ENCODE results near the gene FAM124A. TPM values are rescaled to one million over a fixed set of nuclear protein-coding genes. Genes with fewer than 3 reads are reported as not detected.

The FAM124A gene
- total RNA-seq, 2 experiments from 2014 or later = 0.44 TPM; not detected in 1

GRCh38 chr13:51322826-51323225, 100.6 kb downstream of the FAM124A start:
- intact Hi-C loops (cut with micrococcal nuclease; ENCODE audit: unreplicated experiment) = no loop called here
- BruUV-seq (replicated peaks) = no TSS peak
- Histone ChIP-seq H3K9me2 (ENCODE audit: insufficient read depth, low read length) (no peaks in the 10 kb centered on the region), H3K4me3 (ENCODE audit: low read depth, low read length, poor library complexity, severe bottlenecking) (no peak overlapping the region), H3K27ac (ENCODE audit: low read depth, low read length, poor library complexity, severe bottlenecking) (no peak overlapping the region), H4K20me1 (ENCODE audit: insufficient read depth, low read length) (no peaks in the 10 kb centered on the region), H3K79me2 (ENCODE audit: insufficient read depth, low read depth, low read length) (no peaks in the 10 kb centered on the region), H3K4me2 (ENCODE audit: low read length) (no peak overlapping the region), H3K4me1 (ENCODE audit: insufficient read depth, low read length, poor library complexity, severe bottlenecking) (no peaks in the 10 kb centered on the region), H3K9me3 (ENCODE audit: low read length) (no peaks in the 10 kb centered on the region), H3K36me3 (ENCODE audit: insufficient read depth, low read length) (no peaks in the 10 kb centered on the region), H2AFZ (ENCODE audit: low read length) (no peak overlapping the region)
- DNase-seq (ENCODE audit: low spot score) = no peak
- TF ChIP-seq EZH2phosphoT487 (IDR thresholded peaks at IDR 0.05; ENCODE audit: borderline replicate concordance, low read depth, low read length) (no peak), CTCF (conservative IDR thresholded peaks at IDR 0.05; ENCODE audit: low read length) (no peak)
- POLR2A ChIA-PET = no interaction called here
- CTCF ChIA-PET (ENCODE audit: unreplicated experiment) = no interaction called here

GRCh38 chr13:51323824-51324511, 101.8 kb downstream of the FAM124A start:
- Histone ChIP-seq H3K4me2 (ENCODE audit: low read length) (no peak overlapping the region), H3K9me2 (ENCODE audit: insufficient read depth, low read length) (no peaks in the 10 kb centered on the region), H3K27ac (ENCODE audit: low read depth, low read length, poor library complexity, severe bottlenecking) (no peak overlapping the region), H3K4me3 (ENCODE audit: low read depth, low read length, poor library complexity, severe bottlenecking) (no peak overlapping the region), H3K36me3 (ENCODE audit: insufficient read depth, low read length) (no peaks in the 10 kb centered on the region), H2AFZ (ENCODE audit: low read length) (no peak overlapping the region), H3K79me2 (ENCODE audit: insufficient read depth, low read depth, low read length) (no peaks in the 10 kb centered on the region), H3K9me3 (ENCODE audit: low read length) (no peaks in the 10 kb centered on the region), H4K20me1 (ENCODE audit: insufficient read depth, low read length) (no peaks in the 10 kb centered on the region), H3K4me1 (ENCODE audit: insufficient read depth, low read length, poor library complexity, severe bottlenecking) (no peaks in the 10 kb centered on the region)
- no peak for DNase-seq (ENCODE audit: low spot score)
- CTCF ChIA-PET (ENCODE audit: unreplicated experiment) = no interaction called here
- POLR2A ChIA-PET = no interaction called here
- no TSS peak for BruUV-seq (replicated peaks)
- no peak for TF ChIP-seq EZH2phosphoT487 (IDR thresholded peaks at IDR 0.05; ENCODE audit: borderline replicate concordance, low read depth, low read length)
- TF ChIP-seq CTCF (conservative IDR thresholded peaks at IDR 0.05; ENCODE audit: low read length) = no peak
- intact Hi-C loops (cut with micrococcal nuclease; ENCODE audit: unreplicated experiment) = no loop called here

GRCh38 chr13:51324714-51325420, 102.7 kb downstream of the FAM124A start:
- BruUV-seq (replicated peaks) = no TSS peak
- Histone ChIP-seq H4K20me1 (ENCODE audit: insufficient read depth, low read length) (no peaks in the 10 kb centered on the region), H3K9me3 (ENCODE audit: low read length) (no peaks in the 10 kb centered on the region), H3K4me2 (ENCODE audit: low read length) (no peak overlapping the region), H3K9me2 (ENCODE audit: insufficient read depth, low read length) (no peaks in the 10 kb centered on the region), H3K27ac (ENCODE audit: low read depth, low read length, poor library complexity, severe bottlenecking) (no peak overlapping the region), H3K36me3 (ENCODE audit: insufficient read depth, low read length) (no peaks in the 10 kb centered on the region), H3K4me1 (ENCODE audit: insufficient read depth, low read length, poor library complexity, severe bottlenecking) (no peaks in the 10 kb centered on the region), H3K4me3 (ENCODE audit: low read depth, low read length, poor library complexity, severe bottlenecking) (no peak overlapping the region), H2AFZ (ENCODE audit: low read length) (no peak overlapping the region), H3K79me2 (ENCODE audit: insufficient read depth, low read depth, low read length) (no peaks in the 10 kb centered on the region)
- CTCF ChIA-PET (ENCODE audit: unreplicated experiment) = no interaction called here
- POLR2A ChIA-PET = no interaction called here
- TF ChIP-seq EZH2phosphoT487 (IDR thresholded peaks at IDR 0.05; ENCODE audit: borderline replicate concordance, low read depth, low read length) (no peak), CTCF (conservative IDR thresholded peaks at IDR 0.05; ENCODE audit: low read length) (no peak)
- intact Hi-C loops (cut with micrococcal nuclease; ENCODE audit: unreplicated experiment) = no loop called here
- no peak for DNase-seq (ENCODE audit: low spot score)

Measured in OCI-LY7 (cell line).